ENCODE measurements around the gene FNDC5.
"Not testable (repeated sequence)": the region's sequence is repeated elsewhere in the genome, so short reads cannot be mapped to it uniquely, and the experiment has no call there.

FNDC5 gene

GRCh38 chr1:32907435-32907834 lies 36.7 kb upstream of the FNDC5 start:
- DNase-seq (ENCODE audit: low read depth) = peak; percentile 74
- no peak for TF ChIP-seq CTCF (IDR thresholded peaks at IDR 0.05; ENCODE audit: low read length, missing control alignments)
- no peak overlapping the region for H3K4me3 ChIP-seq (replicated peaks; ENCODE audit: low read depth, low read length)

GRCh38 chr1:32906654-32907053 lies 35.9 kb upstream of the FNDC5 start:
- no peak for TF ChIP-seq CTCF (IDR thresholded peaks at IDR 0.05; ENCODE audit: low read length, missing control alignments)
- H3K4me3 ChIP-seq (replicated peaks; ENCODE audit: low read depth, low read length) = no peak overlapping the region
- DNase-seq (ENCODE audit: low read depth) = no peak

GRCh38 chr1:32905588-32905987 lies 34.9 kb upstream of the FNDC5 start:
- not testable (repeated sequence) for H3K4me3 ChIP-seq (replicated peaks; ENCODE audit: low read depth, low read length); DNase-seq (ENCODE audit: low read depth)

GRCh38 chr1:32904797-32905196 lies 34.1 kb upstream of the FNDC5 start:
- DNase-seq (ENCODE audit: low read depth) = no peak
- no peak overlapping the region for H3K4me3 ChIP-seq (replicated peaks; ENCODE audit: low read depth, low read length)
- no peak for TF ChIP-seq CTCF (IDR thresholded peaks at IDR 0.05; ENCODE audit: low read length, missing control alignments)

- no peak for DNase-seq (ENCODE audit: low read depth)
- H3K4me3 ChIP-seq (replicated peaks; ENCODE audit: low read depth, low read length) = no peak overlapping the region
- no peak for TF ChIP-seq CTCF (IDR thresholded peaks at IDR 0.05; ENCODE audit: low read length, missing control alignments)
These were observed 33.5 kb upstream of the FNDC5 start for GRCh38 chr1:32903991-32904785.

GRCh38 chr1:32902535-32902920 lies 31.8 kb upstream of the FNDC5 start:
- no peak overlapping the region for H3K4me3 ChIP-seq (replicated peaks; ENCODE audit: low read depth, low read length)
- no peak for TF ChIP-seq CTCF (IDR thresholded peaks at IDR 0.05; ENCODE audit: low read length, missing control alignments)
- DNase-seq (ENCODE audit: low read depth) = no peak

GRCh38 chr1:32901823-32902534 lies 31.3 kb upstream of the FNDC5 start:
- DNase-seq (ENCODE audit: low read depth) = no peak
- peak overlapping the region; percentile 62 for H3K4me3 ChIP-seq (replicated peaks; ENCODE audit: low read depth, low read length)
- TF ChIP-seq CTCF (IDR thresholded peaks at IDR 0.05; ENCODE audit: low read length, missing control alignments) = no peak
